Hepatocyte (in vitro differentiated cells): Measurements from ENCODE around the gene GAPVD1.

ENCODE experiments used
- CTCF ChIP-seq: fragments of 200-600 bp; sonication (generic); IDR thresholded peaks from 2 replicates; pipeline ENCODE4 v1.5.1; 2016; ENCODE audit warnings: antibody characterized with exemption, mild to moderate bottlenecking; ENCODE audit not compliant: poor library complexity
- EZH2 ChIP-seq: fragments of 200-600 bp; sonication (generic); IDR thresholded peaks from 2 replicates; pipeline ENCODE4 v1.6.1; 2016; ENCODE audit warnings: antibody characterized with exemption, mild to moderate bottlenecking, borderline replicate concordance

DNA sequence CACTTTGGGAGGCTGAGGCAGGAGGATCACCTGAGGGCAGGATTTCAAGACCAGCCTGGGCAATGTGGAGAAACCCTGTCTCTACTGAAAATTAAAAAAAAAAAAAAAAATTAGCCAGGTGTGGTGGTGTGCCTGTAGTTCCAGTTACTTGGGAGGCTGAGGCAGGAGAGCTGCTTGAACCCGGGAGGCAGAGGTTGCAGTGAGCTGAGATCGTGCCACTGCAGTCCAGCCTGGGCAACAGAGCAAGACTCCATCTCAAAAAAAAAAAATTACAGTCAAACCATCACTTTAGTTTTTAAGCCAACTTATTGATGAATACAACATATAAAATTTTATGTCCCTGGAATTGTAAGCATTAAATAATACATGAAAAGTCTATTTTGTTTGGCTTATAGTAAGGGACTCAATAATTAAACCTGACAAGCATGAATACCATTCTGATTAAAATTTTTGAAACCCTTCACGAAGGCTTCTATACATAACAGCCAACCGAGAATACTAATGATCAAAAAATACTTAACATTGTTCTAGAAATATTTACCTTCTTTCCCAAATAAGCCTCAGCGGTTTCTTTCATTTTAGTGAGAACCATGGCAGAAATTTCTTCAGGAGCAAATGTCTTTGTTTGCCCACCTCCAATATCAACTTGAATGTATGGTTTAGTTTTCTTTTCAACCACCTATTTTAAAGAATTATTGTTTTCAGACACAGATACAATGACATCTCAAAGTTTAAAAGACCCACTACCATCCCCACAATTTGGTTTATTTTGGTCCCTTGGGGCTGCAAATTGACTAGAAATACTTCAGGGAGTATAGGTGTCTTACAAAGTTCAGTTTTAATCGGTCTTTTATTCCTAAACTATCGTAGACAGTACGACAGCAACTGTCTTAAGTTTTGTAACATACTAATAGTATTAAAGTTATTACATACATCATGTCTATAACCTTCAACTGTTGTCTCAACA is 21.7 kb upstream of the GAPVD1 start:
- TF ChIP-seq CTCF (no peak), EZH2 (no peak)
